Upper lobe of left lung (tissue), 4 donors: ENCODE measurements around the gene PEMT.

Experiments
- POLR2A ChIP-seq, 4 donors: fragments of 450-650 bp; IDR thresholded peaks; one replicate each; pipeline ENCODE4 v1.5.1; 2016 to 2017; ENCODE audit warnings: antibody characterized with exemption in 4 of 4, mild to moderate bottlenecking in 2 of 4
- POLR2AphosphoS5 ChIP-seq, 2 donors: sonication (generic); formaldehyde crosslinking; IDR thresholded peaks; one replicate each; pipeline ENCODE4 v1.5.1; 2017; ENCODE audit warnings: antibody characterized with exemption in 2 of 2
- TF ChIP-seq, protein P1 (sequence below), 6 experiments: fragments of 450-650 bp in 4 of 6; fragments of 200-600 bp in 2 of 6; sonication (generic) in 2 of 6; IDR thresholded peaks; one replicate each; pipeline ENCODE4 v1.5.1; 2016 to 2019; ENCODE audit warnings: antibody characterized with exemption in 6 of 6

DNA sequence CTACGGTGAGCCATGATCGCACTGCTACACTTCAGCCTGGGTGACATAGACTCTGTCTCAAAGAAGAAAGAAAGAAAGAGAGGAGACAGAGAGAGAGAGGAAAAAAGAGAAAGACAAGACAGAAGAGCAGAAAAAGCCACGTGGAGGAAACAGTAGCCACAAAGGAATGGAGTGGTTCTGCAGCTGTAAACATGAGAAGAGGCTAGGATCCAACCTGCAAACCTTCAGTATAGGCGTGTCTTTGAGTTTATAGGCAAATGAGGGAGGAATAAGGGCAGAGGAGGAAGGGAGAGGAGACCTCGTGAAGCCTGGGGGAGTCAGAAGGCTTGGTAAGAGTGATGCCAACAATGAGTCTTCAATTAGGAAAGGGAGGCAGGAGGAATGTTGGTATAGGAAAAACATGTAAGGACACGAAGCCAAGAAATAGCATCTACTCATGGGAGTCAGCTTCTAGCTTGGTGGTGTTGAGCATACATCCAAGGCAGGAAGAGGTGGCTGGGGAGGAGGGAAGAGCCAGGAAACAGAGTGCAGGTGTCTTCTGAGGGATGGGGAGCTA, 110.8 kb downstream of the PEMT start:
- TF ChIP-seq, protein P1, sequence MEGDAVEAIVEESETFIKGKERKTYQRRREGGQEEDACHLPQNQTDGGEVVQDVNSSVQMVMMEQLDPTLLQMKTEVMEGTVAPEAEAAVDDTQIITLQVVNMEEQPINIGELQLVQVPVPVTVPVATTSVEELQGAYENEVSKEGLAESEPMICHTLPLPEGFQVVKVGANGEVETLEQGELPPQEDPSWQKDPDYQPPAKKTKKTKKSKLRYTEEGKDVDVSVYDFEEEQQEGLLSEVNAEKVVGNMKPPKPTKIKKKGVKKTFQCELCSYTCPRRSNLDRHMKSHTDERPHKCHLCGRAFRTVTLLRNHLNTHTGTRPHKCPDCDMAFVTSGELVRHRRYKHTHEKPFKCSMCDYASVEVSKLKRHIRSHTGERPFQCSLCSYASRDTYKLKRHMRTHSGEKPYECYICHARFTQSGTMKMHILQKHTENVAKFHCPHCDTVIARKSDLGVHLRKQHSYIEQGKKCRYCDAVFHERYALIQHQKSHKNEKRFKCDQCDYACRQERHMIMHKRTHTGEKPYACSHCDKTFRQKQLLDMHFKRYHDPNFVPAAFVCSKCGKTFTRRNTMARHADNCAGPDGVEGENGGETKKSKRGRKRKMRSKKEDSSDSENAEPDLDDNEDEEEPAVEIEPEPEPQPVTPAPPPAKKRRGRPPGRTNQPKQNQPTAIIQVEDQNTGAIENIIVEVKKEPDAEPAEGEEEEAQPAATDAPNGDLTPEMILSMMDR (IDR thresholded peaks at IDR 0.05), result no peak
- TF ChIP-seq POLR2A (IDR thresholded peaks at IDR 0.05) (no peak), POLR2AphosphoS5 (IDR thresholded peaks at IDR 0.05) (no peak)
